ENCODE measurements around the gene PPARD.
"Not testable (repeated sequence)": the region's sequence is repeated elsewhere in the genome, so short reads cannot be mapped to it uniquely, and the experiment has no call there.

PPARD gene

DNA sequence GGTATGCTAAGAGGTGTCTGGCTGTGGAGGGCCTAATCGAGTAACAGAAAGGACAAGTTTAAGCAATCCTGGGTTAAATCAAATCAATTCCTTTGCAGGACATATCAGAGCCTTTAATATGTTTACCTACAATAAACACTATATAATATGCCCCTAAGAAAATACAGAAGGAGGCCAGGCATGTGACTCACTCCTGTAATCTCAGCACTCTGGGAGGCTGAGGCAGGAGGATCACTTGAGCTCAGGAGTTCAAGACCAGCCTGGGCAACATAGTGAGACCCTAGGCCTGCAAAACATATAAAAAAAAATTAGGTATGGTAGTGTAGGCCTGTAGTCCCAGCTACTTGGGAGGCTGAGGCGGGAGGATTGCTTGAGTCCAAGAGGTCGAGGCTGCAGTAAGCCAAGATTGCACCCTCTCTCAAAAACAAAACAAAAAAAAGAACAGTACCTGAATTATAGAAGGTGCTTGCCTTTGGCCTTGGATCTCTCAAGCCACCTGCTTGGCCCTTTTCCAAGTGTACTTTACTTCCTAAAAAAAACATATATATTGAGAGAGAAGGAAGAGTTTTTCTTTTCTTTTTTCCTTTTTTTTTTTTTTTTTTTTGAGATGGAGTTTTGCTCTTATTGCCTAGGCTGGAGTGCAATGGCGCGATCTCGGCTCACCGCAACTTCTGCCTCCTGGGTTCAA is 96.2 kb downstream of the PPARD start:
- DNase-seq (ENCODE audit: low spot score) = not testable (repeated sequence)

GRCh38 chr6:35439308-35439707 is 97.0 kb downstream of the PPARD start:
- no peak for DNase-seq (ENCODE audit: low spot score)

DNA sequence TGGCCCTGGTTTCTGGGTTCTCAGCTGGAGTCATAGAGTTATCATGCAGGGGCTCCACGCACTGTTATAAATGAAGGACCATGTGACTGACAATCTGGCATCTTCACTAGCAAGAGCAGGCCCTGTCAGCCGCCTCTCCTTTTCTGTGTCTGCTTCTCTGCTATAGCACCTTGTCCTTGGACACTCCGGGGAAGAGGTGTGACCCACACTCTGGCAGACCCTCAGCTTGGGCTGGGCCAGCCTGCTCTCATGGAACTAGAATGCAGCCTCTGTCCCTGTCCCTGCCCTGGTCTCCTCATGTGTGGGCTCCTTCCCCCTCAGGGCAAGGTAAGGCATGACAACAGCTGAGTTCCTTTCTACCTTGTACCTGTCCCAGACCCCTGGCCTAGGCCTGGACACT is 98.8 kb downstream of the PPARD start:
- no peak for DNase-seq (ENCODE audit: low spot score)

- no peak for DNase-seq (ENCODE audit: low spot score)
These were observed 99.3 kb downstream of the PPARD start for GRCh38 chr6:35441642-35442041.

DNA sequence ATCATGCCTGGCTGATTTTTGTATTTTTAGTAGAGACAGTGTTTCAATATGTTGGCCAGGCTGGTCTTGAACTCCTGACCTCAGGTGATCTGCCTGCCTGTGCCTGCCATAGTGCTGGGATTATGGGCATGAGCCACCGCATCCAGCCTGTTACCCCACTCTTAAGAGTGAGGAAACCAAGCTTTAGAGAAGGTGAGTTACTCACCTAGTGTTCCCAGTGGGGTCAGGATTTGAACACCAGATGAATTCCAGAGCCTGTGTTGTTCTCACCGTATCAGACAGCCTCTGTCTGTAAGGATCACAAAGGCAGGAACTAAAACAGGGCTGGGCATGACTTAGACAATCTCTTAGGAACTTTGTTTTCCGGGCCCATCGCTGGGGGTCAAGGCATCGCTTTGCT is 100.3 kb downstream of the PPARD start:
- DNase-seq (ENCODE audit: low spot score) = no peak

DNA sequence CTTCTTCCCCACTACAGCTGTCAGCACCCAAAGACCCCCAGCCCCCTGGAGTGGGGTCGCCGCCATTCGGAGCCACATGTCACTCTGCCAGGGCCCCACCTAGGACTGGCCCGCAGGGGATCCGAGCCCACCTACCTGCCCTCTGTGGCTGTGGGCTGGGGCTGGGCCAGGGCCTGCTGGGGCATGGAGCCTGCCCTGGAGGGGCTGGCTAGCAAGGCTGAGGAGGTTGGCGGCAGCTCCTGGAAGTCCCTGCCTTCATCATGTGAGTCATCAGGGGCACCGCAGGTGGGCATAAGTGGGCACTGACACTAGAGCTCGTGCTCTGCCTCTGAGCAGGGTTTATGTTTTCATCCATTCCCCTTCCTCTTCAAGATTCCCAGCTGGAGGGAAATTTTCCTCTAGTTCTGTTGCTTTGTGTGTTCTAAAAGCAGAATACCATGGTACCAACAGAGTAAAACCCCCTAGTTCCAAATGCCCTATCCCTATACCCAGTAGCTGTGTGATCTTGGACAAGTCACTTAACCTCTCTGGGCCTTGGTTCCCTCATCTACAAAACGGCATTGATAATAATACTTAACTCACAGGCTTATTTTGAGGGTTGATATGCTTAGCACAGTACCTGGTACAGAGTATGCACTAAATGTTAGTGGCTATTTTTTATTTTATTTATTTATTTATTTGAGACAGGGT is 101.1 kb downstream of the PPARD start:
- no peak for DNase-seq (ENCODE audit: low spot score)

DNA sequence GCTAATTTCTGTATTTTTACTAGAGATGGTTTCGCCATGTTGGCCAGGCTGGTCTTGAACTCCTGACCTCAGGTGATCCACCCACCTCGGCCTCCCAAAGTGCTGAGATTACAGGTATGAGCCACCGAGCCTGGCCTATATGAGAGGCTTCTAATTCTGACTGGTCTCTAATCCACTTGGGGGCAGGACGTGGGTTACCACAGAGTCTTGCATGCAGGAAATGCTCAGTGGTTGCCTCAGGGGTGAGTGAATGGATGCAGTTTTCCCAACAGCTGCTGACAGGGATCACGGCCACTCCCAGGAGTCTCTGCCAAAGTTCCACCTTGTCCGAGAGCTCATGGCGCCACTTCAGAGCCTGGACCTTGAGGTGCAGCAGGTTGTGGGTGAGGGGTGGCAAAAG is 103.3 kb downstream of the PPARD start:
- DNase-seq (ENCODE audit: low spot score) = no peak

- no peak for DNase-seq (ENCODE audit: low spot score)
These were observed 105.8 kb downstream of the PPARD start for GRCh38 chr6:35448191-35448590.

- peak; percentile 85 for DNase-seq (ENCODE audit: low spot score)
These were observed 107.0 kb downstream of the PPARD start for GRCh38 chr6:35449287-35449881.

- no peak for DNase-seq (ENCODE audit: low spot score)
These were observed 109.2 kb downstream of the PPARD start for GRCh38 chr6:35451354-35452182.

- DNase-seq (ENCODE audit: low spot score) = peak; percentile 98
These were observed 110.1 kb downstream of the PPARD start, which contains the start of gene FANCE for GRCh38 chr6:35452183-35453090. TSS of gene FANCE (plus strand) at chr6:35452338. CDS start at chr6:35452546, 208 bp downstream.

- DNase-seq (ENCODE audit: low spot score) = no peak
These were observed 110.9 kb downstream of the PPARD start for GRCh38 chr6:35453236-35453635.

- DNase-seq (ENCODE audit: low spot score) = no peak
These were observed 112.2 kb downstream of the PPARD start for GRCh38 chr6:35454391-35455110.

DNA sequence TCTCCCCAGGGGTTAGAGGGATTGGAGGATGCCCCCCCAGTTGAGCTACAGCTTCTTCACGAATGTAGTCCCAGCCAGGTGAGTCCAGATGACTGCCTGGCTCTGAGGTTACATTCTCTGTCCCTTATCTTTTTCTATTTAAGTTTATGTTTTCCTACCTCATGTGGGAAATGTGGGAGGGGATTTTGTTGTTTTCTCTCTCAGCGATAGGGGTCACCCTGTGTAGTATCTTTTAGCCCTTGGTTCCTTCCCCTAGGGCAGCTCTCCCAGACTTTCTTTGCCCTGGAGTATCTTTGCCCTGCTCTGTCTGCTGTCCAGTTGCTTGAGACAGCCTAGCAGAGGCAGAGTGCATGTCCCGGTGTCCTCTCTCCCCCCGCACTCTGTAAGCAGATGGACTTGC is 115.5 kb downstream of the PPARD start:
- no peak for DNase-seq (ENCODE audit: low spot score)

DNA sequence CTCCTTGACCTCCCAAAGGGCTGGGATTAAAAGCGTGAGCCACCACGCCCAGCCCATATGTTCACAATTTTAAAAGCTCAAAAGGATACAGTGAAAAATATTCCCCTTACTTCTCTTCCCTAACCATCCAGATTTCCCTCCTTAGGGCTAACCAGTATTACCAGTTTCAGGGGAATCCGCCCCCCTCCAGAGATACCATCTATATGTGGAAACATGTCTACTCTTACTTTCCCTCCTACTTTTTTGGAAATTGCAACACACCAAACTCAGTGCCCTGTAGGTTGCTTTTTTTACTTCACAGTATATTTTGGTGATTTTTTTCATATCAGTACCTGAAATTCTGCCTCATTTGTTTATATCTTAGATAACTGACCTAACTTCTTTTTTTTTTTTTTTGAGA is 118.9 kb downstream of the PPARD start:
- DNase-seq (ENCODE audit: low spot score) = no peak

- no peak for DNase-seq (ENCODE audit: low spot score)
These were observed 120.9 kb downstream of the PPARD start for GRCh38 chr6:35463292-35463691.

DNA sequence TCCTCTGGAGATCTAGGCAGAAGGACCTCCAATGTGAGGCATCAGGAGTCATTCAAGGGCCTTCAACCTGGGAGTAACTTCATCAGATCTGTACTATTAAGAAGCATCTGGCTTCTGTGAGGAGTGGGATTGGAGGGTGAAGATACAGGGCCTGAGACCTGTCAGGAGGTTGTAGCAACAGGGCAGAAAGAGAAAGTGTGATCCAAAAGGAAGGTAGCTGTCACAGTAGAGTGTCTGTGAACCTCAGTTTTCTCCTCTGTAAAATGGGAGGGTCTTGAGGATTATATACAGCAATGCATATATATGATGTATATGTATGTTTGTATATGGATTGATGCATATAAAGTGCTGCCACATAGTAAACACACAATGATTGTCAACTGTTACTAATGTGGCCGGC is 123.3 kb downstream of the PPARD start:
- no peak for DNase-seq (ENCODE audit: low spot score)

DNA sequence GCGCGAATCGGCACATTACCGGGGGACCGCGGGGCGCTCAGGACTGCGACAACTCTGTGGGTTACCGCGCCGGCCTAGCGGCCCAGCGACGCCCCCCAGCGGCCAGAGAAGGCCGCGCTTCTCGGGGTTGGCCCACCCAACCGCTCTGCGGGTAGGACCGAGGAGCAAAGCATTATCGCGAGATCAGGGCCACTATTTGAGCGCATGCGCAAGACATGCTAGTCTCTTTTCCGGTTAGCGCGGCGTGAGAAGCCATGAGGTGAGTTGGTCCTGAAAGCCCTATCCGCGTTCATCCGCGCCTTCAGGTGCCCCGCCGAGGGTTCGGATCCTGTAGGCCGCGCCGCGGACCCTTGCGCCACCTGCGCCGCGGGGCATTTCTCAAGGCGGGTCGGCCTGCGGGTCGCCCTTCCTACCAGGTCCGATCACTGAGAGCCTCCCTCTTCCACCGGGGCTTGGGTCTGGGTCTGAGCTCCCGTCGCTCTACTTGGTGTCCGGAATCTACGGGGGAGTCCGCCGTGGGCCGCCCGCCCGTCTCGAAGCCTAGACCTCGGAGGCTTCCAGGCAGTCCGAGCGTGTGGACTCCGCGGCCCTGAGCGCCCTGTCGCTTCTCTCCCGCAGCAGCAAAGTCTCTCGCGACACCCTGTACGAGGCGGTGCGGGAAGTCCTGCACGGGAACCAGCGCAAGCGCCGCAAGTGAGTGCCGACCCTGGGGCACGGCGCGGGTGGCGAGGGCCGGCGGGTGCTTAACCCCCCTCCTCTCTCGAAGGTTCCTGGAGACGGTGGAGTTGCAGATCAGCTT is 126.0 kb downstream of the PPARD start, which contains the start of gene RPL10A:
RPL10A (plus strand) TSS at position 221 of the 799 bp plus-strand sequence; CDS start at position 255, 34 bp downstream.
- peak; percentile 96 for DNase-seq (ENCODE audit: low spot score)

DNA sequence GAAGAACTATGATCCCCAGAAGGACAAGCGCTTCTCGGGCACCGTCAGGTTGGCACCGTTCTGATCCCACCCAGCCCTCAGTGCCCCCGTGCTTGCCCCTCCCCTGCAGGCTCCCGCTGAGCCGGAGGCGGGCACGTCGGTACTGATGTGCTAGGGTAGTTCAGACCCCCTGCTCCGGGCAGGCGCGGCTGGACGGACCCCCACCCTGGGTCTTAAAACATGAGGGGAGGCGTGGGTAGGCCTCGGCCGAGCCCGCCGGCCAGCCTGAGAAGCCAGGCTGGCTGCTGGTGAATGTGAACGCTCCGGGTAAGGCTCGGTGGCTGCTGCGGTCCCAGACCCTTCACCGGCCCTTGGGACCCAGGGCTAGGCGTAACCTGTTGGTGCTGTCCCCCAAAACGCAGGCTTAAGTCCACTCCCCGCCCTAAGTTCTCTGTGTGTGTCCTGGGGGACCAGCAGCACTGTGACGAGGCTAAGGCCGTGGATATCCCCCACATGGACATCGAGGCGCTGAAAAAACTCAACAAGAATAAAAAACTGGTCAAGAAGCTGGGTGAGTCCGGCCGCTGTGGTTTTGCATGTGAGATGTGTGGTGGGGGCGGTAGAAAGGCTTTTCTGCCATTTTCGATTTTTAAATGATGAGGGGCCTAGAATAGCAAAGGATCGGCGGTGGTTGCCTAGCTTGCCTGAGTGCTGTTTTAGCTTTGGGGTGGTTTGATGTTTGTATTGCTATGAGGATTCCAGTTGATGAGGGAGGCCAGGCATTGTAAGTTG is 126.8 kb downstream of the PPARD start:
- no peak for DNase-seq (ENCODE audit: low spot score)

Data from D341Med (cell line).